Glomerular visceral epithelial cell (primary cell): ENCODE results near the gene DLL4.

Experiments used
- DNase-seq: peaks from one replicate; pipeline ENCODE4 v3.0.0-alpha.2; 2016; ENCODE audit errors: extremely low spot score

DLL4 gene

DNA sequence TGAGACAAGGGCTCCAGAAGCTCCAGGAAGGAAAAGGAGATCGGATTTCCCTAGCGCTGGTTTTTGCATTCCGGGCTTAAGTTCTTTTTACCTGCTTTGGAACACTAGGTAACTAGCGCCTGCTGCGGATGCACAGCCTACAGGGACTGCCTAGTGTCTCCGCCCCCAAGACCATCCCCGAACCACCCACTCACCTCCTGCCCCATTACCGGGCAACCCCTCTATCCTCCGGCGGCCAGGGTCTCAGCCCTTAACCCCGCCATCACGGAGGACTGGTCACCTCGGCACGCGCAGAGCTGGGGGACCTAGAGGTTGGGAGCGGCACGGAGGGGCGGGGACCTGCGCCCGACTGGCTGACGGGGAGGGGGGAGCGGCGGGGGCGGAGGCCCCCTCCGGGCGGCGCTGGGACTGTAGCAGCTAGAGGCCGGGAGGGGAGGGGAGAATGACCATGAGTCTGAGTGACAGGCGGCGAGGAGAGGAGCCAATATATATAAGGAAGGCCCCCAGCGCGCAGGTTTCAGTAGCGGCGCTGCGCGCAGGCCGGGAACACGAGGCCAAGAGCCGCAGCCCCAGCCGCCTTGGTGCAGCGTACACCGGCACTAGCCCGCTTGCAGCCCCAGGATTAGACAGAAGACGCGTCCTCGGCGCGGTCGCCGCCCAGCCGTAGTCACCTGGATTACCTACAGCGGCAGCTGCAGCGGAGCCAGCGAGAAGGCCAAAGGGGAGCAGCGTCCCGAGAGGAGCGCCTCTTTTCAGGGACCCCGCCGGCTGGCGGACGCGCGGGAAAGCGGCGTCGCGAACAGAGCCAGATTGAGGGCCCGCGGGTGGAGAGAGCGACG, at the start of gene DLL4:
DLL4 (plus strand) TSS at position 520 of the 839 bp plus-strand sequence. CDS start 329 bp downstream, outside the sequence.
- peak; percentile 58 for DNase-seq

DNA sequence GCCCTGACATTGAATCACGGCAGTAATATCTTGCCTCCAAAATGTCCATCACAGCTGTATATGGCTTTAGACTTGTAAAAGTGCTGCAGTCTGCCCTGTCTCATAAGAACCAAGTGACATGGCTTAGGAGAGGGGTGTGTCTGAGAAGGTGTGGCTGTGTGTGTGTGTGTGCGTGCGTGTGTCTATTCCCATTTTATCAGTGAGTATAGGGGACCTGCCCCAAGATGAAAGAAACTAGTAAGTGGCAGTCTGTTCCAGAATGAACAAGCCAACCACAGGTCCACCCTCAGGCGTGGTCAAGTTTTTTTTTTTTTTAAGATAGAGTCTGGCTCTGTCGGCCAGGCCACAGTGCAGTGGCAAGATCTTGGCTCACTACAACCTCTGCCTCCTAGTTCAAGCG, 49.5 kb upstream of the DLL4 start:
- no peak for DNase-seq

GRCh38 chr15:40881351-40881750, 47.8 kb upstream of the DLL4 start:
- no peak for DNase-seq

DNA sequence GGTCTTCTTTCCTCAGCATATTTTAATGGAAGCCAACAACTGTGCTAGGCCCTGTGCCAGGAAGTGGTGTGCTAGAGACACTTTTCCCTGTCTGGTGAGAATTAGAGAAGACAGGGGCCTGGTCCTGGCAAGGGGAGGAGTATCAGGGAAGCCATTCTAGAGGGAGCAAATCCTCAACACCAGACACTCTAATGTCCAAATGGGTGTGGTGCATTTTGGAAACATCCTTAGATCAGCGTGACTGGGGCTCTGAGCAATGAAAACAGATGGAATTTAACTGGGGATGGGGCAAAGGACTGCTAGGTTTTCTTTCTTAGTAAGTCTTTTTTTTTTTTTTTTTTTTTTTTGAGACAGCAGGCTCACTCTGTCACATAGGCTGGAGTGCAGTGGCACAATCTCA, 42.6 kb upstream of the DLL4 start:
- DNase-seq = no peak

- no peak for DNase-seq
These were observed 40.0 kb upstream of the DLL4 start for GRCh38 chr15:40889112-40889511.

DNA sequence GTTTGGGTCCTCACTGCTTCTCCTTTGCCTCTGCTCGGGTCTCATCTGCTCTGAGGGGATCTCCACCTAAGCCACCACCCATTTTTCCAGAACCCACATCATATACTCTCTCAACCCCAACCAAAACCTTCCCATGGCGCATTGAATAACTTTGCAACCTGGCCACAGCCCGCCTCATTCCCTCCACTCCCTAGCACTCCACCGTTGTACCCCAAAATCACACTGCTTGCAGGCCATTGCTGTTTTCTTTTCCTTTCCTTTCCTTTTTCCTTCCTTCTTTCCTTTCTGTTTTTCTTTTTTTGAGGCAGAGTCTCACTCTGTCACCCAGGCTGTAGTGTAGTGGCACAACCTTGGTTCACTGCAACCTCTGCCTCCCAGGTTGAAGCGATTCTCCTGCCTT, 38.0 kb upstream of the DLL4 start:
- DNase-seq = no peak

DNA sequence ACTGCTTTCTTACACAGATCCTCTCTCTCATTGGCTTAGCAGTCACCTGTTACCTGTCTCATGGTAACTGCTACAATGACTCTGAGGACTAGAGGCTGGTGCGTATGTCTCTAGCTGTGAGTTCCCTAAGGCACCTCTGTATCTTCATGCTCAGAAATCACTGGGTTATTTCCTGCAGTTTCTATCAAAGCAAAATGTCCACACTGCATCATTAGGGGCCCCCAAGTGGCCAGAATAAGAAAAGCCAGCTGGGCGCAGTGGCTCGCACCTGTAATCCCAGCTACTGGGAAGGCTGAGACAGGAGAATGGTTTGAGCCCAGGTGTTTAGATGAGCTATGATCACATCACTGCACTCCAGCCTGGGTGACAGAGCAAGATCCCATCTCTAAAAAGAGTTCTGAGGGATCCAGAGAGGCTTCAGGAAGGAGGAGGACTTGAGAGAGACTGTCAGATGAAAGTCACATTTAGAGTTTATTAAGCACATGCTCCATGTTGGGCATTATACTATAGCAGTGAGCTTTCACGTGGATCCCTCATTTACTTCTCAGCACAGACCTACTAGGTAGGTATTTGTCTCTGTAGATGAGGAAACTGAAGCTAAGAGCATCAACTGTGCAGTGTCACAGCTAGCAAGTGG, 37.2 kb upstream of the DLL4 start:
- peak; percentile 65 for DNase-seq

DNA sequence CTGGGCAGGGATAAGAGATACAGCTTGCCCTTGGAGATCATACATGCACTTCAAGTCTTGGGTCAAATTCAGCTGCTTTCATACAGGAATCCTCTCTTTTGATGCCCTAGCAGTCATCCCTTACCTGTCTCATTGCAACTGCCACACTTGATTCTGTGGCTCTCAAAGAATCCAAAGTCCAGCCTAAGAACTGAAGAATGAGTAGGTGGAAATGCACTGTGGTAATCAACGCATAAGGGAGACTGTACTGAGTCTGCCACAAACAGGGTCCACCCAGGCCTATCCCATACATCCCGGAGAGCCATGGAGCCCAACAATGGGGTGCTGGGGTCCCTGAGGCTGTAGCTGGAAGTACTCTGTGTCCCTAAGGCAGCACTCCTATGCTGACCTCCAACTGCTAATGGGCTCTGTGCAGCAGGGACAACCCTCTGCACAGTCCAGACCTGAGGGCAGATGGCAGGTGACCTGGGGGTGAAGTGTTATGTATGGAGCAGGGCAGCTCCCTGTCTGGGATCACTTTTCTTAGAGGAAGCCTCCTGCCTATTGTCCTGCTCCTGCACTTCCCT, 36.6 kb upstream of the DLL4 start:
- no peak for DNase-seq

GRCh38 chr15:40893019-40893670, 36.0 kb upstream of the DLL4 start:
- no peak for DNase-seq

DNA sequence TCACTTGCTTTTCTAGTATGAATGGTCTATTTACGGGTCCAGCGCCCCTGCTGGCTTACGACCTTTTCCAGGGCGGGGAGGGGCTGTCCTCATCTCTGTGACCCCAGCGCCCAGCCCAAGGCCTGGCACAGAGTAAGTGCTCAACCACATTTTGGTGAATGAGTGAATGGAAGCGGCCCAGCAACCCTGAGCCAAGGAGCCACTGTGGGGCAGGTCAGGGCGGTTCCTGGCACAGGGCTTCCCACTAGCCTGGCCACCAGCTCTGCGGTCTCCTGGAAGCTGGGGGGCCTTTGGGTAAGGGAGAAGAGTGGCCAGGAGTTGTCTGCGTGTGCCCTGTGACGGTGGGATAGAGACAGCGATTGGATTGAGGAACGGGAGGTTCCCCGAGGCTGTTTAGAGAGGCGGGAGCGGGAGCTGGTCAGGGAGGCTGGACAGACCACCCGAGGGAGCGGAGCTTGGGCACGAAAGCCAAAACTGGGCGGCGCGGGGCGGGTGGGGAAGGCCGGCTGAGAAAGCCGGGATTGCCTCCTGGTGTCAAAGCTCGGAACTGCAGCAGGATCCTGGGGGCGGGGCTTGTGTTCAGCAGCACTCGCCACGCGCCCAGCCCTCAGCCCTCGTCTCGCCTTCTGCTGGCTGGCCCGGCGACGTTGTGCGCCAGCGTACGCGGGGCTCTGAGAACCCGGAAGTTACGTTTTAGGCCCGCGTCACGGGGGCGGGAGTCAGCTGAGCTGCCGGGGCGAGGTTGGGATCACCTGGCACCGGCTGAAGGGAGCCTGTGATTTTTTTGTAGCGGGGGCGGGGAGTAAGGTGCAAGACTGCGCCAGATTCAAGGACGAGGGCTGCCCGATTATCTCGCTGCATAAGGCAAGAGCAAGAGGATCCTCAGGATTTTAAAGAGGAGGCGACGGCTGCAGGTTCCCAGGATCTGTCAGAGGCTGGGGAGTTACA, 35.1 kb upstream of the DLL4 start, which contains the start of gene VPS18:
VPS18 (plus strand) TSS at position 718 of the 948 bp plus-strand sequence. CDS start 319 bp downstream, outside the sequence.
- peak; percentile 98 for DNase-seq

GRCh38 chr15:40894681-40895448, 34.3 kb upstream of the DLL4 start:
- DNase-seq = peak; percentile 80

DNA sequence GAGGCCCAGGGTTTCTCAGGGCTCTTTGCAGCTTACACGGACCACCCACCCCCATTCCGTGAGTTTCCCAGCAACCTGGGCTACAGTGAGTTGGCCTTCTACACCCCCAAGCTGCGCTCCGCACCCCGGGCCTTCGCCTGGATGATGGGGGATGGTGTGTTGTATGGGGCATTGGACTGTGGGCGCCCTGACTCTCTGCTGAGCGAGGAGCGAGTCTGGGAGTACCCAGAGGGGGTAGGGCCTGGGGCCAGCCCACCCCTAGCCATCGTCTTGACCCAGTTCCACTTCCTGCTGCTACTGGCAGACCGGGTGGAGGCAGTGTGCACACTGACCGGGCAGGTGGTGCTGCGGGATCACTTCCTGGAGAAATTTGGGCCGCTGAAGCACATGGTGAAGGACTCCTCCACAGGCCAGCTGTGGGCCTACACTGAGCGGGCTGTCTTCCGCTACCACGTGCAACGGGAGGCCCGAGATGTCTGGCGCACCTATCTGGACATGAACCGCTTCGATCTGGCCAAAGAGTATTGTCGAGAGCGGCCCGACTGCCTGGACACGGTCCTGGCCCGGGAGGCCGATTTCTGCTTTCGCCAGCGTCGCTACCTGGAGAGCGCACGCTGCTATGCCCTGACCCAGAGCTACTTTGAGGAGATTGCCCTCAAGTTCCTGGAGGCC, 29.5 kb upstream of the DLL4 start:
- no peak for DNase-seq

DNA sequence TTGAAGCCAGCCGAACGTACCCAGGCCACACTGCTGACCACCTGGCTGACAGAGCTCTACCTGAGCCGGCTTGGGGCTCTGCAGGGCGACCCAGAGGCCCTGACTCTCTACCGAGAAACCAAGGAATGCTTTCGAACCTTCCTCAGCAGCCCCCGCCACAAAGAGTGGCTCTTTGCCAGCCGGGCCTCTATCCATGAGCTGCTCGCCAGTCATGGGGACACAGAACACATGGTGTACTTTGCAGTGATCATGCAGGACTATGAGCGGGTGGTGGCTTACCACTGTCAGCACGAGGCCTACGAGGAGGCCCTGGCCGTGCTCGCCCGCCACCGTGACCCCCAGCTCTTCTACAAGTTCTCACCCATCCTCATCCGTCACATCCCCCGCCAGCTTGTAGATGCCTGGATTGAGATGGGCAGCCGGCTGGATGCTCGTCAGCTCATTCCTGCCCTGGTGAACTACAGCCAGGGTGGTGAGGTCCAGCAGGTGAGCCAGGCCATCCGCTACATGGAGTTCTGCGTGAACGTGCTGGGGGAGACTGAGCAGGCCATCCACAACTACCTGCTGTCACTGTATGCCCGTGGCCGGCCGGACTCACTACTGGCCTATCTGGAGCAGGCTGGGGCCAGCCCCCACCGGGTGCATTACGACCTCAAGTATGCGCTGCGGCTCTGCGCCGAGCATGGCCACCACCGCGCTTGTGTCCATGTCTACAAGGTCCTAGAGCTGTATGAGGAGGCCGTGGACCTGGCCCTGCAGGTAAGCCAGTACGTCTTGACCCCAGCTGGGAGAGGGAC, 28.7 kb upstream of the DLL4 start:
- no peak for DNase-seq

DNA sequence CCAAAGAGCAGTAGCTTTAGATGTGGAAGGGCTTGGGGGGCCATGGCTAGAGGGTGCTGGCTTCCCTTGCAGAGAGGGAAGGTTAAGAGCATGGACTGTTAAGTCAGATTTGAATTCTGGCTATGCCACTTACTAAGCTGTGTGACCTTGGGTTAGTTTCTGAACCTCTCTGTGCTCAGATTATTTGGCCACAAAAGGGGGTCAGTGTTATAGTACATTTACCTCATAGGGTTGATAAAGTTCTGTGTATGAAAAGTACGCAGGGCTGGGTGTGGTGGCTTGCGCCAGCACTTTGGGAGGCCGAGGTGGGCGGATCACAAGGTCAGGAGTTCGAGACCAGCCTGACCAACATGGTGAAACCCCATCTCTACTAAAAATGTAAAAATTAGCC, 28.1 kb upstream of the DLL4 start:
- DNase-seq = no peak

- no peak for DNase-seq
These were observed 26.3 kb upstream of the DLL4 start for GRCh38 chr15:40902605-40903561.

GRCh38 chr15:40904552-40905201, 24.5 kb upstream of the DLL4 start:
- no peak for DNase-seq
